GM12878 (cell line): Measurements from ENCODE around the gene FANCE.

ENCODE experiments used
- BCLAF1 ChIP-seq: fragments of 450-650 bp; IDR thresholded peaks from 2 replicates; pipeline ENCODE4 v1.6.1; 2017; ENCODE audit warnings: antibody characterized with exemption, mild to moderate bottlenecking, moderate library complexity
- CTCF ChIP-seq, 3 experiments: IDR thresholded peaks in 2 of 3; conservative IDR thresholded peaks in 1 of 3; 2 replicates each; pipeline ENCODE4 v1.5.1; 2011; ENCODE audit warnings: low read depth in 3 of 3, low read length in 3 of 3, mild to moderate bottlenecking in 3 of 3, control low read depth in 2 of 3, moderate library complexity in 2 of 3, inconsistent platforms in 1 of 3, mixed read lengths in 1 of 3; ENCODE audit not compliant: control insufficient read depth in 2 of 3, insufficient read depth in 1 of 3; ENCODE audit errors: extremely low read depth in 1 of 3
- ELK1 ChIP-seq: IDR thresholded peaks from 2 replicates; pipeline ENCODE4 v1.6.1; 2012; ENCODE audit warnings: low read depth, low read length, improper control_type of control experiment
- EP300 ChIP-seq, 2 experiments: fragments of 150-350 bp in 1 of 2; IDR thresholded peaks; 2 replicates each; pipeline ENCODE4 v1.6.1; 2011 to 2012; ENCODE audit warnings: low read depth in 2 of 2, low read length in 2 of 2, borderline replicate concordance in 1 of 2, improper control_type of control experiment in 1 of 2, inconsistent platforms in 1 of 2; ENCODE audit not compliant: control insufficient read depth in 1 of 2
- FOXM1 ChIP-seq: IDR thresholded peaks from 2 replicates; pipeline ENCODE4 v1.6.1; 2012; ENCODE audit warnings: low read depth, mild to moderate bottlenecking, inconsistent platforms, low read length, moderate library complexity
- NFXL1 ChIP-seq: fragments of 450-650 bp; IDR thresholded peaks from 2 replicates; pipeline ENCODE4 v1.6.1; 2017; ENCODE audit warnings: antibody characterized with exemption, mild to moderate bottlenecking, borderline replicate concordance
- POLR2A ChIP-seq: IDR thresholded peaks from 2 replicates; pipeline ENCODE4 v1.6.1; 2011; ENCODE audit warnings: low read depth, mild to moderate bottlenecking, low read length
- PRDM15 ChIP-seq: fragments of 450-650 bp; formaldehyde crosslinking; IDR thresholded peaks from 2 replicates; pipeline ENCODE4 v1.4.0; 2020; ENCODE audit warnings: mild to moderate bottlenecking, moderate library complexity
- SMC3 ChIP-seq: IDR thresholded peaks from 2 replicates; pipeline ENCODE4 v1.6.1; 2011; ENCODE audit warnings: low read length, improper control_type of control experiment, borderline replicate concordance
- SP1 ChIP-seq: IDR thresholded peaks from one replicate; pipeline ENCODE4 v1.6.1; 2011; ENCODE audit warnings: low read depth, low read length

- no peak for TF ChIP-seq EP300 (IDR thresholded peaks at IDR 0.05; ENCODE audit: borderline replicate concordance in 1 of 2, control insufficient read depth in 1 of 2, low read depth in 2 of 2, low read length in 2 of 2)
- TF ChIP-seq POLR2A = no peak
- no peak for TF ChIP-seq BCLAF1
- no peak for TF ChIP-seq SMC3
- TF ChIP-seq PRDM15 (CRISPR knock-in tag) = no peak
- TF ChIP-seq ELK1 = no peak
- no peak for TF ChIP-seq FOXM1
- TF ChIP-seq CTCF (IDR thresholded peaks at IDR 0.05 in 2 of 3, conservative IDR thresholded peaks at IDR 0.05 in 1 of 3; ENCODE audit: control insufficient read depth in 2 of 3, extremely low read depth in 1 of 3, insufficient read depth in 1 of 3, low read depth in 3 of 3, low read length in 3 of 3) = no peak
- no peak for TF ChIP-seq NFXL1
- TF ChIP-seq SP1 = no peak
Observed at GRCh38 chr6:35425284-35425683, 26.9 kb upstream of the FANCE start.
